HEK293 (cell line): Measurements from ENCODE around the gene CACNG3.

Source experiments
- KLF10 ChIP-seq: fragments of 450-650 bp; IDR thresholded peaks from 2 replicates; pipeline ENCODE4 v1.5.1; 2018; ENCODE audit warnings: missing biosample characterization, mild to moderate bottlenecking, missing genetic modification characterization
- PRDM10 ChIP-seq: fragments of 450-650 bp; formaldehyde crosslinking; IDR thresholded peaks from 2 replicates; pipeline ENCODE4 v1.5.1; 2016; ENCODE audit warnings: missing biosample characterization, missing genetic modification characterization
- REPIN1 ChIP-seq: fragments of 450-650 bp; formaldehyde crosslinking; IDR thresholded peaks from 2 replicates; pipeline ENCODE4 v1.5.1; 2017; ENCODE audit warnings: missing biosample characterization, missing genetic modification characterization, low read depth
- SETDB1 ChIP-seq: IDR thresholded peaks from one replicate; pipeline ENCODE4 v1.6.1; 2017; ENCODE audit warnings: mild to moderate bottlenecking, low read length, moderate library complexity, mixed read lengths; ENCODE audit not compliant: insufficient read length
- ZBTB48 ChIP-seq: fragments of 450-650 bp; formaldehyde crosslinking; IDR thresholded peaks from 2 replicates; pipeline ENCODE4 v1.5.1; 2016; ENCODE audit warnings: missing biosample characterization, missing genetic modification characterization
- ZBTB49 ChIP-seq: fragments of 450-650 bp; formaldehyde crosslinking; IDR thresholded peaks from 2 replicates; pipeline ENCODE4 v1.5.1; 2016; ENCODE audit warnings: missing biosample characterization, missing genetic modification characterization, low read depth
- ZNF133 ChIP-seq: fragments of 450-650 bp; formaldehyde crosslinking; IDR thresholded peaks from 2 replicates; pipeline ENCODE4 v1.5.1; 2016; ENCODE audit warnings: missing biosample characterization, missing genetic modification characterization
- ZNF398 ChIP-seq: fragments of 450-650 bp; formaldehyde crosslinking; IDR thresholded peaks from 2 replicates; pipeline ENCODE4 v1.5.1; 2017; ENCODE audit warnings: missing biosample characterization, missing genetic modification characterization
- ZNF830 ChIP-seq: fragments of 450-650 bp; IDR thresholded peaks from 2 replicates; pipeline ENCODE4 v1.5.0; 2018; ENCODE audit warnings: missing biosample characterization, missing genetic modification characterization, low read depth, mild to moderate bottlenecking, moderate library complexity
- TF ChIP-seq, protein P1 (sequence below): fragments of 450-650 bp; formaldehyde crosslinking; IDR thresholded peaks from 2 replicates; pipeline ENCODE4 v1.5.1; 2016; ENCODE audit warnings: missing biosample characterization, missing genetic modification characterization
- TF ChIP-seq, protein P2 (sequence below): fragments of 450-650 bp; formaldehyde crosslinking; IDR thresholded peaks from 2 replicates; pipeline ENCODE4 v1.5.1; 2017; ENCODE audit warnings: missing biosample characterization, missing genetic modification characterization
- TF ChIP-seq, protein P3 (sequence below): sonication (generic); formaldehyde crosslinking; IDR thresholded peaks from 2 replicates; pipeline ENCODE4 v1.8.1; 2022; ENCODE audit warnings: mild to moderate bottlenecking, moderate library complexity, missing genetic modification reagents

GRCh38 chr16:24234737-24235136, 21.4 kb upstream of the CACNG3 start:
- TF ChIP-seq, protein P1, sequence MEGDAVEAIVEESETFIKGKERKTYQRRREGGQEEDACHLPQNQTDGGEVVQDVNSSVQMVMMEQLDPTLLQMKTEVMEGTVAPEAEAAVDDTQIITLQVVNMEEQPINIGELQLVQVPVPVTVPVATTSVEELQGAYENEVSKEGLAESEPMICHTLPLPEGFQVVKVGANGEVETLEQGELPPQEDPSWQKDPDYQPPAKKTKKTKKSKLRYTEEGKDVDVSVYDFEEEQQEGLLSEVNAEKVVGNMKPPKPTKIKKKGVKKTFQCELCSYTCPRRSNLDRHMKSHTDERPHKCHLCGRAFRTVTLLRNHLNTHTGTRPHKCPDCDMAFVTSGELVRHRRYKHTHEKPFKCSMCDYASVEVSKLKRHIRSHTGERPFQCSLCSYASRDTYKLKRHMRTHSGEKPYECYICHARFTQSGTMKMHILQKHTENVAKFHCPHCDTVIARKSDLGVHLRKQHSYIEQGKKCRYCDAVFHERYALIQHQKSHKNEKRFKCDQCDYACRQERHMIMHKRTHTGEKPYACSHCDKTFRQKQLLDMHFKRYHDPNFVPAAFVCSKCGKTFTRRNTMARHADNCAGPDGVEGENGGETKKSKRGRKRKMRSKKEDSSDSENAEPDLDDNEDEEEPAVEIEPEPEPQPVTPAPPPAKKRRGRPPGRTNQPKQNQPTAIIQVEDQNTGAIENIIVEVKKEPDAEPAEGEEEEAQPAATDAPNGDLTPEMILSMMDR (tag by site-specific recombination): no peak
- no peak for TF ChIP-seq ZNF830 (tag by site-specific recombination)
- TF ChIP-seq, protein P2, sequence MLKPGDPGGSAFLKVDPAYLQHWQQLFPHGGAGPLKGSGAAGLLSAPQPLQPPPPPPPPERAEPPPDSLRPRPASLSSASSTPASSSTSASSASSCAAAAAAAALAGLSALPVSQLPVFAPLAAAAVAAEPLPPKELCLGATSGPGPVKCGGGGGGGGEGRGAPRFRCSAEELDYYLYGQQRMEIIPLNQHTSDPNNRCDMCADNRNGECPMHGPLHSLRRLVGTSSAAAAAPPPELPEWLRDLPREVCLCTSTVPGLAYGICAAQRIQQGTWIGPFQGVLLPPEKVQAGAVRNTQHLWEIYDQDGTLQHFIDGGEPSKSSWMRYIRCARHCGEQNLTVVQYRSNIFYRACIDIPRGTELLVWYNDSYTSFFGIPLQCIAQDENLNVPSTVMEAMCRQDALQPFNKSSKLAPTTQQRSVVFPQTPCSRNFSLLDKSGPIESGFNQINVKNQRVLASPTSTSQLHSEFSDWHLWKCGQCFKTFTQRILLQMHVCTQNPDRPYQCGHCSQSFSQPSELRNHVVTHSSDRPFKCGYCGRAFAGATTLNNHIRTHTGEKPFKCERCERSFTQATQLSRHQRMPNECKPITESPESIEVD (tag by site-specific recombination): no peak
- TF ChIP-seq, protein P3, sequence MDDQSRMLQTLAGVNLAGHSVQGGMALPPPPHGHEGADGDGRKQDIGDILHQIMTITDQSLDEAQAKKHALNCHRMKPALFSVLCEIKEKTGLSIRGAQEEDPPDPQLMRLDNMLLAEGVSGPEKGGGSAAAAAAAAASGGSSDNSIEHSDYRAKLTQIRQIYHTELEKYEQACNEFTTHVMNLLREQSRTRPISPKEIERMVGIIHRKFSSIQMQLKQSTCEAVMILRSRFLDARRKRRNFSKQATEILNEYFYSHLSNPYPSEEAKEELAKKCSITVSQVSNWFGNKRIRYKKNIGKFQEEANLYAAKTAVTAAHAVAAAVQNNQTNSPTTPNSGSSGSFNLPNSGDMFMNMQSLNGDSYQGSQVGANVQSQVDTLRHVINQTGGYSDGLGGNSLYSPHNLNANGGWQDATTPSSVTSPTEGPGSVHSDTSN (CRISPR knock-in tag): no peak
- TF ChIP-seq ZBTB48 (tag by site-specific recombination): no peak
- no peak for TF ChIP-seq ZBTB49 (tag by site-specific recombination)
- TF ChIP-seq ZNF398 (tag by site-specific recombination): no peak
- no peak for TF ChIP-seq ZNF133
- TF ChIP-seq SETDB1: no peak
- no peak for TF ChIP-seq PRDM10 (tag by site-specific recombination)
- TF ChIP-seq REPIN1 (tag by site-specific recombination): no peak
- no peak for TF ChIP-seq KLF10
